ENCODE results near the gene FAM187B. TPM values are rescaled to one million over a fixed set of nuclear protein-coding genes. Genes with fewer than 3 reads are reported as not detected.

Gene FAM187B
- total RNA-seq, 1 experiment from 2014 or later = not detected

DNA sequence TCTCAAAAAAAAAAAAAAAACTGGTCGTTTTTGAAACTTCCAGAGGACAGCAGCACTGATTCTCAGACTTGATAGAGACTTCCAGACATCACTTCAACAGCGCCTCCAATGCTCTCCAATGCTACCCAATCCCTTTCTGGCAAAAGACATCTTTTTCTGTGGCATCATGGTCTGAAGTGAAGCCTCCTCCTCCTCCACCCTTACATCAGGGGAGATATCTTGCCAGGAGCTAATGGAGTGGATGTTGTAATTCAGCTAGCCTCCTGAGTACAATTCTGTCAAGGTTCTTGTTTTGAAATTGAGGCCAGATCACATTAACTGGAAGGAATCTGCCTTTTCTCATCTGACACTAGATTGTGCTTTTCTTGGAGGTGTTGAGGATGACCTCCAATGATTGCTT lies 49.8 kb downstream of the FAM187B start:
- Mint-ChIP-seq H3K27me3 (ENCODE audit: low read depth) (peaks cover 8% of the 10 kb centered on the region), H3K27ac (no peak overlapping the region; a peak in 1 of 7 replicates), H3K4me3 (no peak overlapping the region), H3K9me3 (peaks cover 8 to 9% of the 10 kb centered on the region in 2 experiments), H3K4me1 (peaks cover 6 to 8% of the 10 kb centered on the region in 2 experiments), H3K36me3 (ENCODE audit: insufficient read depth in 1 of 3, low read depth in 3 of 3) (peaks cover 0 to 5% (median 3%) of the 10 kb centered on the region in 3 experiments; a peak in 3 of 7 replicates)
- no peak overlapping the region for H3K4ac ChIP-seq (ENCODE audit: low read depth, low read length)
- H4K5ac ChIP-seq (ENCODE audit: insufficient read length, low read depth, low read length) = no peak overlapping the region
- WGBS (ENCODE audit: extremely low coverage, insufficient read length, low lambda C conversion rate) = no CpG with 5 or more reads among the region's 2 CpGs
- no peaks in the 10 kb centered on the region for H3K23me2 ChIP-seq (ENCODE audit: insufficient read length, low read depth, low read length, poor library complexity, severe bottlenecking)
- no peaks in the 10 kb centered on the region for H3K79me1 ChIP-seq (ENCODE audit: insufficient read depth, low read depth, low read length, poor library complexity, severe bottlenecking)
- no peaks in the 10 kb centered on the region; the same call in 1 of the 2 replicates for H3K27me3 ChIP-seq (ENCODE audit: insufficient read depth, low read length)
- H2BK20ac ChIP-seq (ENCODE audit: low read depth, low read length, poor library complexity, severe bottlenecking) = no peak overlapping the region
- no peak overlapping the region for H3T11ph ChIP-seq (ENCODE audit: low read length)
- DNase-seq = peak; percentile 7
- H4K91ac ChIP-seq (ENCODE audit: insufficient read length, low read depth, low read length) = no peak overlapping the region
- no peak overlapping the region for H4K8ac ChIP-seq (replicated peaks; ENCODE audit: insufficient read length, low read depth, low read length)
- no peak overlapping the region for H2AK5ac ChIP-seq (ENCODE audit: insufficient read length, low read length)
- H3K4me1 ChIP-seq (ENCODE audit: insufficient read depth, low read length) = no peaks in the 10 kb centered on the region
- no peak overlapping the region for H2AFZ ChIP-seq (ENCODE audit: low read length)
- no peak overlapping the region for H3K23ac ChIP-seq (ENCODE audit: insufficient read length, low read depth, low read length)
- H4K20me1 ChIP-seq (ENCODE audit: control insufficient read depth, insufficient read depth, insufficient read length) = no peaks in the 10 kb centered on the region
- H2BK5ac ChIP-seq (ENCODE audit: insufficient read length, low read length) = no peak overlapping the region
- no peak for TF ChIP-seq CTCF (conservative IDR thresholded peaks at IDR 0.05)
- H2BK12ac ChIP-seq (ENCODE audit: insufficient read length, low read depth, low read length) = no peak overlapping the region
- H3K9ac ChIP-seq (ENCODE audit: extremely low read depth, insufficient read length, low read length) = no peak overlapping the region
- H3K79me2 ChIP-seq (ENCODE audit: insufficient read depth, low read length) = no peaks in the 10 kb centered on the region
- H3K9me3 ChIP-seq (ENCODE audit: control insufficient read depth, low read depth, low read length) = no peaks in the 10 kb centered on the region
- H3K56ac ChIP-seq (ENCODE audit: insufficient read length, low read depth, low read length) = no peak overlapping the region
- no peak overlapping the region for H3K14ac ChIP-seq (ENCODE audit: insufficient read depth, low read length)
- H3K18ac ChIP-seq (ENCODE audit: insufficient read length, low read depth, low read length) = no peak overlapping the region
- H3K27ac ChIP-seq (ENCODE audit: insufficient read length, low read depth, low read length) = no peak overlapping the region
- no peak overlapping the region for H2BK120ac ChIP-seq (ENCODE audit: low read depth, low read length, poor library complexity, severe bottlenecking)
- no peak overlapping the region for H2BK15ac ChIP-seq (ENCODE audit: low read depth, low read length)
- H3K4me2 ChIP-seq (ENCODE audit: insufficient read depth, insufficient read length, low read length) = no peak overlapping the region

Measured in H9 (cell line).